ENCODE measurements around the gene DPF3.
A peak's percentile ranks its signal among the peaks of the same experiment; 100 is the strongest.

Gene DPF3

DNA sequence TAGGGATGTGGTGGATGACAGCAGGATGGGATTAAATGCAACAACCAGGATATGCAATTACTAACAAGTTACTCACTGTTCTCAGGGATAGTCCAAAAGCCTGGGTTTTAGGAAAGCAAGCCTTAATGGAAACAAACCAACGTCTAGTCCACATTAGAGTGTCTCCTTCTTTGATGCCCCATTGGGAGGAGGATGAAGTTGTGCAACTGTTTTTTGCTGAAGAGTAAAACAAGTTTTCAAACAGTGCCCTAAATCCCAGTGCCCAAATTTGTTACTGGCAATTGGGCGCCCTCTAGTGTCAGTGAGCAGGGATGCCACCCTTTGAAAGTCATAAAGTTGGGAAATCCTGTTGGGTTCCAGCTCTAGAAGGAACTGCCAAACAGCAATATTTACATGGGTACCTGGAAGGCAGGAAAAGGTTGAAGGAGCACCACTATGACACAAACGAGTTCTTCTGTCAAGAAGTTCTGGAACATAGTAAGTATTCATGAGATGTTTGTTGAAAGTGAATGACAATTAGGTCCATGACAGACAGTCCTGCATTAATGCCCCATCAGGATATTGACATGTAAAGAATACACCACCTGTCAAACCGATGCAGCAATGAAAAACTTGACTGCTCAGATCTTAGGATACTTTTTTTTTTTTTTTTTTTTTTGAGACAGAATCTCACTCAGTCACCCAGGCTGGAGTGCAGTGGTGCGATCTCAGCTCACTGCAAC, 11.1 kb upstream of the DPF3 start:
- peak in 1 of 2 donors; percentile 51 for DNase-seq (ENCODE audit: low read depth in 2 of 2, low spot score in 1 of 2)

DNA sequence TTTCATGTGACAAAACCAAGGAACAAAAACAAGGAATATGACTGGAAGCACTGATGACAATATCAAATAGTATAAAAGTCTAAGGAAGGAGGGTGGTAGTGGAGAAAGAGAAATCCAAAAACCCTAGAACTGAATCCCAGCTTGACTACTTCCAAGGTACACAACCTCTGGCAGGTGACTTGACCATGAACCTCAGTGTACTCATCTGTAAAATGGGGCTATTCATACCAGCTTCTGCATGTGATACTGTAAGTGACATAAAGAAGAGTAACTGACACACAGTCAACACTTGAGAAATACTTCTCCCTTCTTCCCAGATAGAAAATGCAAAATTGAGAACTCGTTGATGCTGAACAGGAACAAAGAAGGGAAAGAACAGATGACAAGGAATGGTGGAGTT, 10.3 kb upstream of the DPF3 start:
- no peak for DNase-seq (ENCODE audit: low read depth in 2 of 2, low spot score in 1 of 2)

DNA sequence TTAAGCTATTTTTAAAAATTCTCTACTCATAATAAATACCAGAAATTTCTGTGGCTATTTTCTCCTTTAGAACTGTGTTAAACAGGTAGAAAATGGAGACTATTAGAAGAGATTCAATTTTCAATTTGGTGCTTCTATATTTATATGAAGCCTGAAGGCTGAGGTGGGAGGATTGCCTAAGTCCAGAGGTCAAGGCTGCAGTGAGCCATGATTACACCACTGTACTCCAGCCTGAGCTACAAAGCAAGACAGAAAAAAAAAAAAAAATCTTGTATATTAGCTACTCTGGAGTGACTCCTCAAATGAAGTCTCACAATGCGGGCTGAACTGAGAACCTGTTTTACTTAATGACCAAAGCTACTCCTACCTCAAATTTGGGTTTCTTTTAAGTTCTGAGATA, 9.8 kb upstream of the DPF3 start:
- no peak for DNase-seq (ENCODE audit: low read depth in 2 of 2, low spot score in 1 of 2)

DNA sequence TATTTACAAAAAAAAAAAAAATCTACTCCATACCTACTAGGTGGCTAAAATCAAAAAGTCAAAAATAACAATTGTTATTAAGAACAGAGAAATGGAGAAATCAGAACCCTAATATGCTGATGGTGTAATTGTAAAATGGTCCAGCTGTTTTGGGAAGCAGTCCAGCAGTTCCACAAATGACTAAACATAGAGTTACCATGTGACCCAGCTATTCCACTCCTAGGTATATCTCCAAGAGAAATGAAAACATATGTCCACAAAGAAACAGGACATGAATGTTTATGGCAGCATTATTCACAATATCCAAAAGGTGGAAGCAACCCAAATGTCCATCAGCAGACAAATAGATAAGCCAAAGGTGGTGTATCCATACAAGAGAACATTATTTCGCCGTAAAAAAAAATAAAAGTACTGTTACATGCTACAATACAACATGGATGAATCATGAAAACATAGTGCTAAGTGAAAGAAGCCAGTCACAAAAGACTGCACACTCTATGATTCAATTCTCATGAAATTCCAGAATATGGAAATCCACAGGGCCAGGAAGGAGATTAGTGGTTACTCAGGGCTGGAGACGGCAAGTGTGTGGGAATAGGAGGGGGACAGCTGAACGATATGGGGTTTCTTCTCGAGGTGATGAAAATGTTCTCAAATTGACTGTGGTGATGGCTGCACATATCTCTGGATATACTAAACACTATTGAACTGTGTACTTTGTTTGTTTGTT, 9.1 kb upstream of the DPF3 start:
- no peak for DNase-seq (ENCODE audit: low read depth in 2 of 2, low spot score in 1 of 2)

DNA sequence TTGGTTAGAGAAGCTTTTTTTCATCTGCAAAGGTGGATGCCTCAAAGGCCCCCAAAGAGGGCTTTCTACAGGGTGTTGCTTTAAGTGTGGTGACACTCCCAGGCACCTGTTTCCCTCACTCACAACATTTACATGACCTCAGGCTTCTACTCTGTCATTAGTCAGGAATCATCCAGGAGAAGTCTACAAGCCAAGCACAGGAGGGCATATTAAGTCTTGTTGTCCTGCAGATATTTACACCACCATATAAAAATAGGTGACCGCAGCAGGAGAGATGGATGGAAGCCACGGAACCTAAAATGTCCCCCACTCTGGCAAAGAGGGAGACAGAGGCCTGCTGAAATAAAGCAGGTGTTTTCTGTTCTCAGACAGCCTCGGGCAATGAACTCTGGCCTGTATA, 7.5 kb upstream of the DPF3 start:
- no peak for DNase-seq (ENCODE audit: low read depth in 2 of 2, low spot score in 1 of 2)

DNA sequence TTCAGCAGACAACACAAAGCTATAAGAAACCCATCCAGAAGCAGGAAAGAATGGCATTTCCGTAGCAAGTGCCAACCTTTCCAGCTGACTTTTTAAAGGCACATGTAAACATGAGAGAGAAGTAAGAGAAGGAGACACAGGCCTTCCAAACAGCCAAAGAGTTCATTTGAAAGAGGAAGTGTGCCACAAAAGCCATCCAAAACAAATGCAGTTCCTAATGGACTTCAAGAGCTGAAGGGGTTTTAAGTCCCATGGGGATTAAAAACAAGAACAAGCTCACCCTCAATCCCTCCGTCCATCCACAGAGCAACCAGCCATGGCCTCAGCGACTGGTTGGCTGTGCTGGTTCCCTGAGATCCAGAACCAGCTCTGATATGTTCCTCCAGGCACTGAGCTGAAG, 4.5 kb upstream of the DPF3 start:
- DNase-seq (ENCODE audit: low read depth in 2 of 2, low spot score in 1 of 2), result no peak

DNA sequence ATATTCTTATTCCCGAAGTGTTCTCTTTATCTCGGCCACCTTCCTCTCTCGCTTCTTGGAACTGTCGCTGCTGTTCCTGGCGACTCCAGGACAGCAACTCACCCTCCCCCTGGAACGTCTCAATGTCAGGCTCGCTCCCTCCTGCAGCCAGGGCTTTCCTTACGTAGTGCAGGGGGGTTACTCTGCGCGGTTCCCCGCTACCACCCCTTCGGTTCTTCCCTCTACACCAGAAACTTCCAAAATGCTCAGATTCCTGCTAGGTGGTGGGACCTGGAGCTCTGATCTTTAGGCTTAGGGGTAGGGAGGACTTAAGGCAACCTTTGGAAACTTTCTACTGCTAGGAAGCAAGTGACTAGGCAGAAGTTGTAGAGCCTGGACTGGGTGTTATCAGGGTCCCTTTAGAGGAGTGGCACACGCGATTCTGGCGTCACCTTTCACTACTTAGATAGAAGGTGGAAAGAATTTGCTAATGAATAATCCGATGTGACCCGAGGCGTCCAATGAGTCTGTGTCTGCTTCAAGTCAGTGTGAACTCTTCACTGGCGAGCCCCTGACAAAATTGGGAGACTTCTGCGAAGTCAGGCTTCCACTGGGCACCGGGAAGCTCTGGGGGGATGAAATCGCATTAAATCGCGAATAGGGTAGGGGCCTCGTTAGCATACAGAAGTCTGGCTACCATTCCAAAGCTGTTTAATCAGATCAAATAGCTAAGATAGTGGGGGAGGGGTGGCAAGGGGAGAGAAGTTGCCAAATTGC, 900 bp upstream of the DPF3 start:
- DNase-seq (ENCODE audit: low read depth in 2 of 2, low spot score in 1 of 2), result no peak

DNA sequence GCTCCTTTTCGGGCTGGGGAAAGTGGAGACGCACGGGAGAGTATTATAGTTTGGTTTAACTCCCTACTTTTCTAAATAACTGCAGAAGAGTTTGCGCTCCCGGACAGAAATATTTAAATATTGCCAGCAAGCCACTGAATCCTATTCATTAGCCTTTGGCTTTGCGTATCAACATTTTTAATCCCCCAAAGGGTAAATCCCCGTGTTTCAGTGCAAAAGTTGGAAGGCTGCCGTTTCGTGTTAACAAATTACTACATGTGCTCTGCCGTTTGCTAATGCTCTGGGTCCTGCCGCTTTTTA, 372 bp upstream of the DPF3 start:
- no peak for DNase-seq (ENCODE audit: low read depth in 2 of 2, low spot score in 1 of 2)

DNA sequence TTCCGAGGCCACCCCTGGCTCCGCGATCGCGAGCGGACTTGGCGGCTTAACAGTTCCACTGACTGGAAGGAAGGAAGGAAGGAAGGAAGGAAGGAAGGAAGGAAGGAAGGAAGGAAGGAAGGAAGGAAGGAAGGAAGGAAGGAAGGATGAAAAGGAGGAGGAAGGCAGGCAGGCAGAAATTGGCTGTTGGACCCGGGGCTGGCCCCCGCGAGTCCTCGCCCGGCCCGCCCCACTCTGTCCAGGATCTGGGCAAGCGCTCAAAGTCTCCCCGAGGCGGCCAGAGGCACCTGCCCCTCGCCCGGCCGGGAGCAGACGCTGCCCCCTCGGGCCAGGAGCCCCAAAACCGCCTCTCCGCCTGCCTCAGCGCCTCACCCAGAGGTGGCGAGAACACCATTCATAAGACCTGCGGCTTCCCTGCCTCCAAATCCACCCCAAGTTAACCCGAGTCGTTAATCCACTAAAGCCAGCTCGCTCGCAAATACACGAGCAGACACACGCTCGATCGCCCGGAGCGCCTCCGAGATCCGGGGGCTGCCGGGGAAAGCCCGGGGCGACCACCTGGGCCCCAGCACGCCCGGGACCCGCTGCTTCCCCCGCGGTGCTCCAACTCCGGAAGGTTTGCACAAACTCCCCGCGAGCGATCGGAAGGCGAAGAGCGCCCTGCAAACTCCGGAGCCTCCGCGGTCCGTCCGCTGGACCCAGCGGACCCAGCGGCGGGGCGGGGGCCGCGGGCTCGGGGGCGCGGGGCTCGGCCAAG, 844 bp downstream of the DPF3 start:
- no peak for DNase-seq (ENCODE audit: low read depth in 2 of 2, low spot score in 1 of 2)

DNA sequence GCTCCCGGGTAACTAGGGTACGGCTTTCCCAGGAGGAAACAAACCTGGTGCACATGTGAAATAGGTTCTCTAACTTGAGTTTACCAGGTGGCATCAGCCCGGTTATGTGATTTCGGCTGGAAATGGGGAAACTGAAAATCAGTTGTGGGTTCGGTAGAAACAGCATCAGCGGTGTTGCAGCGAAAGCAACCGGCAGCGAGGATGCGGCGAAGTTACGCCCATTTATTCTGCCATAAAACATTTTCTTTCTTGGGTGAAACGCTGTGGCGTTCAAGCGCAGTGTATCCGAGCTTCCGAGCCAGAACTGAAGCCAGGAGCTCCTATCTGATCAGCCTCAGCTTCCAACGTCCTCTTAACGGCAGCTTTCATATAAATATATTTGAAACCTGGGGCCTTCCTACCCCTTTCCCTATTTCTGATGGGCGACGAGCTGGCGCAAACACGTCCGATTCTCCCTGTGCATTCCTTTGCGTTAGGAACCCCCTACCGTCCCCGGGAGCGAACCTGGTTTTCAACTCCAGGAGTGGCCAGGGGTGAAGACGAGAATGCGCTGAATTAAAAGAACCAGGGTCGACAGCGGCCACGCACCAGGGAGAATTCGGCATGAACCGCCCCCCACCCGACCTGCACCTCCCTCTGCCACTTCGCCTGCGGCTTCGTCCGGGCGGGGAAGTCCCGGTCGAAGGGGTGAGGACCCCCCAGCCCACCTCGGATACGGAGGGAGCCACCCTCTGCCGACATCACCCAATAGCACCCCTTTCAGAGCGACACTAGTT, 1.6 kb downstream of the DPF3 start:
- no peak for DNase-seq (ENCODE audit: low read depth in 2 of 2, low spot score in 1 of 2)

DNA sequence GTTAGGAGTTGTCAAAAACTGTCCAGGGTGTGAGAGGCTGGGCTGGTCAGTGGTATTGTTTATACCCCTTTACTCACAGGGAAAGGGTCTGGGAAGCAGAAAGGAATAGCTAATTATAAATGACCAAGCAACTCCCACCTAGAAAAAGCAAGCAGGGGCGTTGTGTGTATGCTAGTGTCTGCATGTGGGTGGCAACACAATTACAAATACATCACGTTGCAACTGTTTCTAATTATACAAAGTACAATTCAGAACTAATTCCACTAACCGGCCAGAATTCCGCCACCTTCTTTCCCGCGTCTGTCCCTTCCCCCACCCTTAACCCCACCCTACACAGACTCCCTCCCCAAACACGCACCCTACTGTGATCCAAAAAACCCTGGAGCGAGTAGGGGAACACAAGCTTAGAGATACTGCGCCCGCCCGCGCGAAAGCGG, 2.2 kb downstream of the DPF3 start:
- no peak for DNase-seq (ENCODE audit: low read depth in 2 of 2, low spot score in 1 of 2)

DNA sequence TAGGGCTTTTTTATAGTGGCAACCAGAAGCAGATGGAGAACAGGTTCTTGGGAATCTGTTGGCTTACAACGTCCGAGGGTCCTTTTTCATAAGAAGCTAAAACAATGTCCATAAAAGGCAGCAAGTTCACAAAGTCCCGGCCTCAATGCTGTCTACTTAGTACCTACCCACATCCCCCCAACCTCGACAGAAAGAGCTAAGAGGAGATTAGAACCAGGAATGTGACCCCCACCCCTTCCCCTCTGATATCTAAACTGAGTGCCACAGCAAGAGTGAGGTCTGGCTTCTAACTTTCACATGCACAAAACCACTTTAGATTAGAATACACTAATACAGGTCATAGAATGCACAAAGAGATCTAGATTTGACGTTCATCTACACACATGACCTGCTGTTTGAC, 4.5 kb downstream of the DPF3 start:
- DNase-seq (ENCODE audit: low read depth in 2 of 2, low spot score in 1 of 2), result no peak

DNA sequence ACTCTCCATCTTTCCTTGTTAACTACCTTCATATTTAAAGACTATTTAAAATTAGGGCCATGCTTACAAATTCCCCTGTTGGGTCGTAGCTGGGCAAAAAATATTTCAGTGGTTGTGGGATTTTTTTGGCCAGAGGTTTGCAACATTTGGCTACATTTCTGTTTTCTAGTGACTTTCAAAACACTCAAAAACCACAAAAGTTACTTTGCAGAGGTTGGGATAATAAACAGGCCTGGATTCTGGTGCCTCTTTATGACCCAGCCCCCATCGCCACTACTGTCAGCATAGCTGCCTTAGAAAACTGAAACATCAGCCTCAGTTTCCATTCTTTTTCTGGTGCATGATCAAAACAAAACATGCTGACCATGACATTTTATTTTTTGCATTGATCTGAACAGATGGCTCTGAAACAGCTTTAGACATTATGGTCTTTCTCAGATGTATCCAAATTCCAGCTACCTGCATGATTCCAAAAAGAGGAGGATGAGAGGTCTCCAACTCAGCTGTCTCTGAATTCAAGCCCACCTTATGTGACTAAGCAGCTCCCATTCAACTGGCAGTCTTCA, 5.2 kb downstream of the DPF3 start:
- DNase-seq (ENCODE audit: low read depth in 2 of 2, low spot score in 1 of 2), result no peak

DNA sequence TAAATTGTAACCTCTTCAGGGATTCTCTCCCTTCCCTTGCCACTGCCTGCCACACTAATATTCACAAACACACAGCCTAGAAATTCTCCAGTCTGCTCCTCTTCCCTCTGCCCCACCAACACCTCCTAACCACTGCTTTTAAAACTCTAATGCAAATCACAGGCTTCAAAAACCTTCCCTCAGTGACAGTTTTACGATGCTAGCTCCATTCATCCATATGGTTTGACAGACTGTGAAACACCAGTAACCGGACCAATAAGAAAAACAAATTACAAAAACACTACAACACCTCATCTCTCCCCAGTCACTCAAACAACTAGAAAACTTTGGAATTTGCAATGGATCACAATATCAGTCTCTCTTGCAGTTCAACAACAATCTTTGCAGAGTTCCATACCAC, 5.7 kb downstream of the DPF3 start:
- DNase-seq (ENCODE audit: low read depth in 2 of 2, low spot score in 1 of 2), result no peak

DNA sequence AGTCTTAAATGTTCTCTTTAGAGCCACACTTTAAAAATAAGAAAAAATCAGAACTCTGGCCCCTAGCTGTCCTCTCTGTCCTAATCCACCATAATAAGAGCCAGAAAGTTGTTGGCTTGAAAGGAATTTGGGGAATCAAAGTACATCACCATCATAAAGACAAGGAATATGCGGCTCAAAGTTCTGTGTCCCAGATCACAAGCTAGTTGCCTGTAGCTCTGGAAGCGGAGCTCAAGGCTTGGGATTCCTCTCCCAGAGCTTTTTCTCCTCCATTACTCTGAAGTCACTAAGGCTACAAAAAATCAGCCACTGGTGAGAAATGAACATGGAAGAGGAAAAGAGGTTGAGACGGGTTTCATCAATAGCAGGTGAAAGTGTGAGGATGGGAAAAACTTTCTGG, 6.4 kb downstream of the DPF3 start:
- no peak for DNase-seq (ENCODE audit: low read depth in 2 of 2, low spot score in 1 of 2)

DNA sequence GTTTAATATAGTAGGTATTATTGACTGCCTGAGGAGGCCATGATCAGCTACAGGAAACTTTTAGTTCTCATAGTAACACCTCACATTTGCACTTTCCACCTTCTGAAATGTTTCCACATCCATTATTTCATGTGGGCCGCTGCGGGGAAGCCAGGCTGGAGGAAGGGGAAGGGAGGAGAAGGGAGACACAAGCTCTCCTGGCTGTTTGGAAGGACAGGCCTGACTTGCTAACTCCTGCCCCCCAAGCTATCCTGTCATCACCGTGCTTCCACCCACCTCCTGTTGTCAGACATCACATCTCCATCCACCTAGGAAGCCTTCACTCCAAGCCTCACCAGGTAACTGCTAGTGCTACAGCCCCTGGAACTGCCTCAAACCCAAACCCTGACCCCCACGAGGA, 9.5 kb downstream of the DPF3 start:
- no peak for DNase-seq (ENCODE audit: low read depth in 2 of 2, low spot score in 1 of 2)

DNA sequence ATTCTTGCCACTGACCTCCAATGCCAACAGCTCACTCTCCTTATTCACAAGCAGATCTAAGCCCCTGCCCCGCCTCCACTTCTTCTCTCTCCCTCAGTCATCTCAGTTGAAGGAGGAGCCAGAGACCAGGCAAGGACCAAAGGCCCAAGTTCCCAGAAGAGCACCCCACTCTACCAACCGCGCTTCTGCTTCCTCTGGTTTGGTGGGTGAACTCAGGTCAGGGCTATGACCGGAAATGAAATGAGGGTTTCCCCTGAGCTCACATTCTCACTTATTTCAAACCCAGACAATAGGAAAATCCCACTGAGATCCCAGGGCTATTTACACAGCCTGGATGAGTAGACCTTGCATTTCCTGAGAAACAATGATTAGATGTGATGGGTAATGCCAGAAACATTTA, 9.9 kb downstream of the DPF3 start:
- no peak for DNase-seq (ENCODE audit: low read depth in 2 of 2, low spot score in 1 of 2)

DNA sequence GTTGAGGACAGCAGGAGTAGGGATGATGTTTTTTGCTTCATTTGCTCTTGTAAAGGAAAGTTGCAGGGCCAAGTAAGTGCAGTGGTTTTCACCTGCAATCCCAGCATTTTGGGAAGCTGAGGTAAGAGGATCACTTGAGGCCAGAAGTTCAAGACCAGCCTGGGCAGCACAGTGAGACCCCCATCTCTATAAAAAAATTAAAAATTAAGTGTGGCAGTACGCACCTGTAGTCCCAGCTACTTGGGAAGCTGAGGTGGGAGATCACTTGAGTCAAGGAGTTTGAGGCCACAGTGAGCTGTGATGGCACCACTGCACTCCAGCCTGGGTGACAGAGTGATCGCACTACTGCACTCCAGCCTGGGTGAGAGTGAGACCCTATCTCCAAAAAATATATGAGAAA, 10.8 kb downstream of the DPF3 start:
- no peak for DNase-seq (ENCODE audit: low read depth in 2 of 2, low spot score in 1 of 2)

DNA sequence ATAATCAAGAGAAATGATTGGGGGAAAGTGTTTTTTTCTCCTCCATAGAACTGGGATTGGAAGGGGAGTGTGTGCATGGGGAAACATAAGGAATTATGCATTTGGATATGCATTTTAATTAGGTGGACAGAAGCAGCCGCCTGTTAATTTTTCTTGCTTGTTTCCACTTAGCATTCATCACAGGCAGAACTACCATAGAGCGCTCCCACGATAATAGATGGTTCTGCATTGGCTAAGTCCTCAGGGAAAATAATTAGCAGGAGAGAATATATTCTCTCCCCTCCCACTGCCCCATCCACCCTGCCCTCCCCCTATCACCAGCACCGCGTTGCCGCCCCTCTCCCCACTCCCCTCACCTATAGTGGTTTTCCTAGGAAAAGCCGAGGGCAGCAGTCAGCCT, 11.4 kb downstream of the DPF3 start:
- DNase-seq (ENCODE audit: low read depth in 2 of 2, low spot score in 1 of 2), result no peak

DNA sequence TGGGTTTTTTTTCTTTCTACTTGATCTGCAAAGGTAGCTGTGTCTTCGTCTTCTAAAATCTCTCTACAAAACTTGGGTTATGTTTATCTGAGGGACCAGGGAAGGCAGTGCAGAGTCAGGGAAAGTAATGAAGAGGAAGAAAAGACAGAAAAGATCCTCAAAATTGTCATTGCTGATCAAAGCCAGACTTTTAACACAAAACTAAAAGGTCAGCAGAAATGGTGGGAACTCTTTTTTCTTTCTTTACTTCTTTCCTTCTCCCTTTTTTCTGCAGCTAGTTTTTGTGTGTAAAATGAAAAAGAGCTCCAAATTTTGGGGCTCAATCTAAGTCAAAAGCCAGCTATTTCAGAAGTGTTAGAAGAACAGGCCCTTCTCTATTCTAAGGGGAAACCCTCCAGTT, 11.9 kb downstream of the DPF3 start:
- DNase-seq (ENCODE audit: low read depth in 2 of 2, low spot score in 1 of 2), result no peak

DNA sequence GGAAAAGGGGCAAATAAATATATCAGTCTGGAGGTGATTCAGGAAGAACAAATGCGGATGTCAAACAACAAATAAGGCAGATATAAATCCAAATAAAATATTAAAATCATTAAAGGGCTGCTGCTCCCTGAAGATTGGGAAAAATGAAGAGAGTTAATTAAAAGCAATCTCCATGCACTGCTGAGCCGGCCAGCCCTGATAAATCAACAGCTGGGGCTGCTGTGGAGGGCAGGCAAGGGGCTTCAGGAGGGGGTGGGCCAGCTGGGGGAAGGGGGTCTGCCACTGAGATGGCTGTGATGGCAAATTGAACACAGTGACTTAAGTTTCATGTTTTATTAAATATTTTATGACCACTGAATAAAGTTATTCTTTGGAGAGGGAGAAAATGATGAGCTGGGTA, 12.4 kb downstream of the DPF3 start:
- DNase-seq (ENCODE audit: low read depth in 2 of 2, low spot score in 1 of 2), result no peak

Measured in stimulated activated CD8-positive, alpha-beta memory T cell treated with anti-CD3 and anti-CD28 coated beads, Interleukin-4, amount 100 ng/mL, for 1 hour (primary cell).